ENCODE data around the gene CLCN6. TPM values are rescaled to one million over a fixed set of nuclear protein-coding genes. Genes with fewer than 3 reads are reported as not detected.

The CLCN6 gene
- total and polyA plus RNA-seq, 2 of the 8 experiments (the other 6 are each of a cell fraction or from before 2014, with no cell fraction given): 15.7 to 26.0 TPM

DNA sequence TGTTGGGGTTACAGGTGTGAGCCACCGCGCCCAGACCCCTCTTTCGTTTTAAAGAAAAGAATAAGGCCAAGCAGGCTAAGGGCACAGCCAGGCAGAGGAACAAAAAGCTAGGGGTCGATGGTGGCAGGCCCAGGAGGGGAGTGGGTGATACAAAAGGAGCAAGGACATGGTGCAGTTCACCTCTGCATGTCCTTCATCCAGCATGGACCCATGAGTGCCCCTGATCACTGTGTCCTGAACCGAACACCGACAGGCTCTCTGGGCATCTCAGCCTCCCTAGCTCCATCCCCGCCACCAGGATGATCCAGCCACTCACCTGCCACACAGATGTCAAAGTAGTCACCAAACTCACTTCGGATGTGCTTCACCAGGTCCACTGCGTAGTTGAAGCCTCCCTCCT, 6.1 kb upstream of the CLCN6 start:
- no peak for DNase-seq (ENCODE audit: low read depth in 1 of 2, low spot score in 2 of 2)
- CTCF ChIA-PET (ENCODE audit: partially characterized antibody): no interaction called here
- H3K27me3 ChIP-seq (replicated peaks in 1 of 4; ENCODE audit: control insufficient read depth in 3 of 4, extremely low read depth in 1 of 4, insufficient read depth in 3 of 4, low read length in 3 of 4): no peaks in the 10 kb centered on the region
- H2AFZ ChIP-seq (ENCODE audit: low read length): no peak overlapping the region
- H4K8ac ChIP-seq (ENCODE audit: extremely low read depth, insufficient read depth, low read length): no peak overlapping the region
- H2AK5ac ChIP-seq (ENCODE audit: low read depth, low read length): no peak overlapping the region
- H3K9ac ChIP-seq (replicated peaks in 1 of 4; ENCODE audit: extremely low read depth in 1 of 4, low read depth in 3 of 4, low read length in 3 of 4): no peak overlapping the region
- WGBS, 2 experiments (ENCODE audit: extremely low coverage in 1 of 2, insufficient coverage in 1 of 2, insufficient read length in 1 of 2, insufficient replicate concordance in 2 of 2, low coverage in 1 of 2, low lambda C conversion rate in 2 of 2, missing lambda C conversion rate in 1 of 2): 95% methylated on average over 9 of the region's 9 CpGs; no CpG with 5 or more reads in 1 of the 2 experiments
- no peak overlapping the region for H2BK5ac ChIP-seq (ENCODE audit: low read depth, low read length)
- H3K79me2 ChIP-seq (ENCODE audit: control insufficient read depth in 1 of 2, insufficient read depth in 2 of 2, low read length in 2 of 2): peaks cover 0 to 14% of the 10 kb centered on the region in 2 experiments; a peak in 2 of 4 replicates
- no peak overlapping the region for H2BK120ac ChIP-seq (replicated peaks; ENCODE audit: low read depth, low read length)
- H3K4ac ChIP-seq (replicated peaks; ENCODE audit: insufficient read length, low read depth, low read length): no peak overlapping the region
- no peak for FAIRE-seq
- no peak overlapping the region for H3K14ac ChIP-seq (ENCODE audit: insufficient read length)
- no peak overlapping the region for H2BK12ac ChIP-seq (ENCODE audit: low read depth, low read length)
- no peak overlapping the region for H3K4me2 ChIP-seq (ENCODE audit: insufficient read depth in 1 of 2, low read depth in 2 of 2, low read length in 2 of 2)
- H4K5ac ChIP-seq (ENCODE audit: insufficient read length, low read depth, low read length): no peak overlapping the region
- peaks cover 11 to 15% (median 13%) of the 10 kb centered on the region in 4 experiments for H3K4me1 ChIP-seq (replicated peaks in 1 of 4; ENCODE audit: control insufficient read depth in 3 of 4, insufficient read depth in 4 of 4, low read length in 3 of 4)
- POLR2A ChIA-PET (ENCODE audit: partially characterized antibody): interaction anchor here (1.0 to 1.8 kb wide), 2 partner anchors 11 to 12 kb away, joined by 3 to 4 read pairs; no protein-coding TSS in a partner anchor
- no peak overlapping the region for H4K91ac ChIP-seq (replicated peaks; ENCODE audit: insufficient read length, low read length)
- H2BK15ac ChIP-seq (ENCODE audit: low read length): no peak overlapping the region
- no peak overlapping the region for H3K18ac ChIP-seq (ENCODE audit: extremely low read depth, low read length)
- H3K36me3 ChIP-seq (ENCODE audit: control insufficient read depth in 2 of 4, insufficient read depth in 4 of 4, low read length in 3 of 4): peaks cover 8 to 19% (median 17%) of the 10 kb centered on the region in 4 experiments
- no peak overlapping the region for H3K56ac ChIP-seq (replicated peaks; ENCODE audit: insufficient read length, low read depth, low read length)
- H3K9me3 ChIP-seq (ENCODE audit: insufficient read depth in 2 of 2, low read depth in 1 of 2, low read length in 1 of 2): no peaks in the 10 kb centered on the region
- H3K27ac ChIP-seq (ENCODE audit: low read depth, low read length): no peak overlapping the region
- H2BK20ac ChIP-seq (ENCODE audit: low read length): no peak overlapping the region
- H3K23ac ChIP-seq (ENCODE audit: insufficient read length): no peak overlapping the region
- H3K4me3 ChIP-seq (ENCODE audit: extremely low read depth in 1 of 4, insufficient read depth in 2 of 4, low read depth in 3 of 4, low read length in 4 of 4): no peak overlapping the region
- peaks cover 6 to 10% of the 10 kb centered on the region in 2 experiments for H4K20me1 ChIP-seq (replicated peaks in 1 of 2; ENCODE audit: control insufficient read depth in 1 of 2, insufficient read depth in 2 of 2, low read length in 2 of 2)
- TF ChIP-seq YY1 (IDR thresholded peaks at IDR 0.05; ENCODE audit: low read depth, low read length) (no peak), KDM1A (IDR thresholded peaks at IDR 0.05; ENCODE audit: borderline replicate concordance, low read length) (no peak), GABPA (IDR thresholded peaks at IDR 0.05; ENCODE audit: borderline replicate concordance, insufficient read depth, low read length) (no peak), KDM5A (IDR thresholded peaks at IDR 0.05; ENCODE audit: low read length) (no peak), TAF1 (IDR thresholded peaks at IDR 0.05; ENCODE audit: low read depth, low read length) (no peak), SIRT6 (IDR thresholded peaks at IDR 0.05; ENCODE audit: low read length) (no peak), JUN (IDR thresholded peaks at IDR 0.05; ENCODE audit: low read depth, low read length) (no peak), RAD21 (IDR thresholded peaks at IDR 0.05 in 1 of 2, conservative IDR thresholded peaks at IDR 0.05 in 1 of 2; ENCODE audit: low read depth in 2 of 2, low read length in 2 of 2) (no peak), PHF8 (conservative IDR thresholded peaks at IDR 0.05; ENCODE audit: low read depth, low read length) (no peak), EZH2 (IDR thresholded peaks at IDR 0.05; ENCODE audit: low read depth, low read length, severe bottlenecking) (no peak), NANOG (IDR thresholded peaks at IDR 0.05; ENCODE audit: insufficient read depth, low read depth, low read length, poor library complexity, severe bottlenecking) (no peak)
- no peaks in the 10 kb centered on the region; the same call in 1 of the 2 replicates for H3K79me1 ChIP-seq (ENCODE audit: low read depth, low read length)
- peaks cover 7% of the 10 kb centered on the region for H3K23me2 ChIP-seq (ENCODE audit: low read depth, low read length)
